ENCODE data around the gene RPP14. TPM values are rescaled to one million over a fixed set of nuclear protein-coding genes. Genes with fewer than 3 reads are reported as not detected.
"Not testable (repeated sequence)": the region's sequence is repeated elsewhere in the genome, so short reads cannot be mapped to it uniquely, and the experiment has no call there.

RPP14 gene
- polyA plus RNA-seq, 2 of the 4 experiments (the other 2 are of a cell fraction), result 13.2 to 21.5 TPM

DNA sequence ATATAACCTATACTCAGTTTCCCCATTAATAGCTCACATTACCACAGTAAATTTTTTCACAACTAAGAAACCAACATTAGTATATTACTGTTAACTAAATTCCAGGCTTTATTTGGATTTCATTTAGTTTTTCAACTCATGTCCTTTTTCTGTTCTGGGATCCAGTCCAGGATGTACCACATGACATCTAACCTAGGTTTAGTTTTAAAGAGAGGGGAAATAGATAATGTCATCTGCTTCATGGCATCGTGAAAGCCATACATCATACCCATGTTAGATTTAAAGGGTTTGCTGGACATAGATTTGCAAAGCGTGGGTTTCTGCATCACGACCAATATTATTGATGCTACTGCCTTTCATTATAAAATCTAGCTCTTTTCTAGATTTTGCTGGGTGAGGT lies 33.2 kb upstream of the RPP14 start:
- TF ChIP-seq RFX5 (IDR thresholded peaks at IDR 0.05) (no peak), RNF2 (IDR thresholded peaks at IDR 0.05; ENCODE audit: borderline replicate concordance, low read depth) (no peak), MYC (IDR thresholded peaks at IDR 0.05; ENCODE audit: borderline replicate concordance, low read length) (no peak)
- TF ChIP-seq, protein P1, sequence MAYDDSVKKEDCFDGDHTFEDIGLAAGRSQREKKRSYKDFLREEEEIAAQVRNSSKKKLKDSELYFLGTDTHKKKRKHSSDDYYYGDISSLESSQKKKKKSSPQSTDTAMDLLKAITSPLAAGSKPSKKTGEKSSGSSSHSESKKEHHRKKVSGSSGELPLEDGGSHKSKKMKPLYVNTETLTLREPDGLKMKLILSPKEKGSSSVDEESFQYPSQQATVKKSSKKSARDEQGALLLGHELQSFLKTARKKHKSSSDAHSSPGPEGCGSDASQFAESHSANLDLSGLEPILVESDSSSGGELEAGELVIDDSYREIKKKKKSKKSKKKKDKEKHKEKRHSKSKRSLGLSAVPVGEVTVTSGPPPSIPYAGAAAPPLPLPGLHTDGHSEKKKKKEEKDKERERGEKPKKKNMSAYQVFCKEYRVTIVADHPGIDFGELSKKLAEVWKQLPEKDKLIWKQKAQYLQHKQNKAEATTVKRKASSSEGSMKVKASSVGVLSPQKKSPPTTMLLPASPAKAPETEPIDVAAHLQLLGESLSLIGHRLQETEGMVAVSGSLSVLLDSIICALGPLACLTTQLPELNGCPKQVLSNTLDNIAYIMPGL (CRISPR knock-in tag; IDR thresholded peaks at IDR 0.05; ENCODE audit: borderline replicate concordance), result no peak
- TF ChIP-seq, protein P2, sequence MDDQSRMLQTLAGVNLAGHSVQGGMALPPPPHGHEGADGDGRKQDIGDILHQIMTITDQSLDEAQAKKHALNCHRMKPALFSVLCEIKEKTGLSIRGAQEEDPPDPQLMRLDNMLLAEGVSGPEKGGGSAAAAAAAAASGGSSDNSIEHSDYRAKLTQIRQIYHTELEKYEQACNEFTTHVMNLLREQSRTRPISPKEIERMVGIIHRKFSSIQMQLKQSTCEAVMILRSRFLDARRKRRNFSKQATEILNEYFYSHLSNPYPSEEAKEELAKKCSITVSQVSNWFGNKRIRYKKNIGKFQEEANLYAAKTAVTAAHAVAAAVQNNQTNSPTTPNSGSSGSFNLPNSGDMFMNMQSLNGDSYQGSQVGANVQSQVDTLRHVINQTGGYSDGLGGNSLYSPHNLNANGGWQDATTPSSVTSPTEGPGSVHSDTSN (IDR thresholded peaks at IDR 0.05), result no peak
- CTCF ChIA-PET, result interaction anchor here (0.6 to 3.8 kb wide), 4 partner anchors 9 to 55 kb away, joined by 3 to 19 read pairs (median 4); no protein-coding TSS in a partner anchor

DNA sequence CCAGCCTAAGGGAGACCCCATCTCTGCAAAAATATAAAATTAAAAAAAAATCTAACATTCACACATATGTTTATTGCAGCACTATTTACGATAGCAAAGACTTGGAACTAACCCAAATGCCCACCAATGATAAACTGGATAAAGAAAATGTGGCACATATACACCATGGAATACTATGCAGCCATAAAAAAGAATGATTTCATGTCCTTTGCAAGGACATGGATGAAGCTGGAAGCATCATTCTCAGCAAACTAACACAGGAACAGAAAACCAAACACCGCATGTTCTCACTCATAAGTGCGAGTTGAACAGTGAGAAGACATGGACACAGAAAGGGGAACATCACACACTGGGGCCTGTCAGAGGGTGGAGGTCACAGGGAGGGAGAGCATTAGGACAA lies 32.7 kb upstream of the RPP14 start:
- H3K4me3 ChIP-seq; H3K4me2 ChIP-seq; DNase-seq (ENCODE audit: low read depth in 1 of 2, low spot score in 1 of 2); ATAC-seq; H3K9me3 ChIP-seq; FAIRE-seq; POLR2A ChIA-PET; H3K27ac ChIP-seq: not testable (repeated sequence)
- CTCF ChIA-PET, result interaction anchor here (0.9 to 3.8 kb wide), 3 partner anchors 9 to 56 kb away, joined by 3 to 19 read pairs (median 4); no protein-coding TSS in a partner anchor
- H3K4me1 ChIP-seq, result peaks cover 10% of the 10 kb centered on the region
- 96% methylated on average over 3 of the region's 3 CpGs for WGBS (ENCODE audit: missing lambda C conversion rate)

More for the DNA sequence above, 33.2 kb upstream of the RPP14 start:
- Histone ChIP-seq H3K9me3 (no peaks in the 10 kb centered on the region), H3K4me3 (no peak overlapping the region), H3K27ac (no peak overlapping the region), H3K4me1 (peaks cover 10% of the 10 kb centered on the region), H3K4me2 (no peak overlapping the region)
- POLR2A ChIA-PET, result no interaction called here
- no peak for ATAC-seq
- 72% methylated on average over 3 of the region's 3 CpGs for WGBS (ENCODE audit: missing lambda C conversion rate)
- no peak for DNase-seq (ENCODE audit: low read depth in 1 of 2, low spot score in 1 of 2)
- no peak for FAIRE-seq

DNA sequence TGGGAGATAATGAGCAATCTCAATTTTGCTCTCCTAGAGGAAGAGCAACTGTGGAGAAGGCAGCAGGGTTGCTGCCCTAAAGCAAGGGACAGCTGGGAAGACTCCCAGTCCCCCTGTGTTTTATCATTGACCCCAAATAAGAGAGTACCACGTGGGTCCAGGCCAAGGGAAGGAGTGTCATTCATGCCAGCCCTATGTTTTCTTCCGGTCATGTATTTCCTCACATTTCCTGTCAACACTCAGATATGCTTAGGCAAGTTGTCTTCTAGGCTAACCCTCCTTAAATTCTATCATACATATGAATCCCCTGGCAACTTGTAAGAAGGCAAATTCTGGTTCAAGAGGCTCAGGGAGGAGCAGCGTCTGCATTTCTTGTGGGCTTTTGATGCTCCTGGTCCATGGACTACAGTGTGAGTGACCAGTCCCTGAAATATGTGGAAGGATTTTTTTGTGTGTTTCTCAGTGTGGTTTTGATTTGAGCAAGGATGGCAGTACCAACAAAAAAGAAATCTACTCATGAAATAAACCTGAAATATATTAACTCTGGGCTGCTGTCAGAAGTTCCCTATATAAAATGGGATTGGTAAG lies 31.9 kb upstream of the RPP14 start:
- TF ChIP-seq JUNB (IDR thresholded peaks at IDR 0.05) (no peak), FOSB (CRISPR knock-in tag; IDR thresholded peaks at IDR 0.05) (no peak), RAD21 (conservative IDR thresholded peaks at IDR 0.05 in 1 of 2, IDR thresholded peaks at IDR 0.05 in 1 of 2) (no peak), HOXA7 (CRISPR knock-in tag; IDR thresholded peaks at IDR 0.05) (no peak), SREBF2 (IDR thresholded peaks at IDR 0.05) (no peak), CHD4 (IDR thresholded peaks at IDR 0.05; ENCODE audit: borderline replicate concordance) (no peak), EHMT2 (IDR thresholded peaks at IDR 0.05; ENCODE audit: low read depth) (no peak), ZC3H11A (IDR thresholded peaks at IDR 0.05) (no peak), RARB (CRISPR knock-in tag; IDR thresholded peaks at IDR 0.05) (no peak), NR3C1 (IDR thresholded peaks at IDR 0.05) (no peak), ESRRA (IDR thresholded peaks at IDR 0.05; ENCODE audit: borderline replicate concordance, low read length) (no peak), RNF2 (IDR thresholded peaks at IDR 0.05; ENCODE audit: borderline replicate concordance, low read depth) (no peak), TFCP2L1 (CRISPR knock-in tag; IDR thresholded peaks at IDR 0.05) (no peak)
- TF ChIP-seq, protein P3, sequence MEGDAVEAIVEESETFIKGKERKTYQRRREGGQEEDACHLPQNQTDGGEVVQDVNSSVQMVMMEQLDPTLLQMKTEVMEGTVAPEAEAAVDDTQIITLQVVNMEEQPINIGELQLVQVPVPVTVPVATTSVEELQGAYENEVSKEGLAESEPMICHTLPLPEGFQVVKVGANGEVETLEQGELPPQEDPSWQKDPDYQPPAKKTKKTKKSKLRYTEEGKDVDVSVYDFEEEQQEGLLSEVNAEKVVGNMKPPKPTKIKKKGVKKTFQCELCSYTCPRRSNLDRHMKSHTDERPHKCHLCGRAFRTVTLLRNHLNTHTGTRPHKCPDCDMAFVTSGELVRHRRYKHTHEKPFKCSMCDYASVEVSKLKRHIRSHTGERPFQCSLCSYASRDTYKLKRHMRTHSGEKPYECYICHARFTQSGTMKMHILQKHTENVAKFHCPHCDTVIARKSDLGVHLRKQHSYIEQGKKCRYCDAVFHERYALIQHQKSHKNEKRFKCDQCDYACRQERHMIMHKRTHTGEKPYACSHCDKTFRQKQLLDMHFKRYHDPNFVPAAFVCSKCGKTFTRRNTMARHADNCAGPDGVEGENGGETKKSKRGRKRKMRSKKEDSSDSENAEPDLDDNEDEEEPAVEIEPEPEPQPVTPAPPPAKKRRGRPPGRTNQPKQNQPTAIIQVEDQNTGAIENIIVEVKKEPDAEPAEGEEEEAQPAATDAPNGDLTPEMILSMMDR (IDR thresholded peaks at IDR 0.05), result no peak
- TF ChIP-seq, protein P4, sequence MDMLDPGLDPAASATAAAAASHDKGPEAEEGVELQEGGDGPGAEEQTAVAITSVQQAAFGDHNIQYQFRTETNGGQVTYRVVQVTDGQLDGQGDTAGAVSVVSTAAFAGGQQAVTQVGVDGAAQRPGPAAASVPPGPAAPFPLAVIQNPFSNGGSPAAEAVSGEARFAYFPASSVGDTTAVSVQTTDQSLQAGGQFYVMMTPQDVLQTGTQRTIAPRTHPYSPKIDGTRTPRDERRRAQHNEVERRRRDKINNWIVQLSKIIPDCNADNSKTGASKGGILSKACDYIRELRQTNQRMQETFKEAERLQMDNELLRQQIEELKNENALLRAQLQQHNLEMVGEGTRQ (IDR thresholded peaks at IDR 0.05), result no peak
- TF ChIP-seq, protein P5, sequence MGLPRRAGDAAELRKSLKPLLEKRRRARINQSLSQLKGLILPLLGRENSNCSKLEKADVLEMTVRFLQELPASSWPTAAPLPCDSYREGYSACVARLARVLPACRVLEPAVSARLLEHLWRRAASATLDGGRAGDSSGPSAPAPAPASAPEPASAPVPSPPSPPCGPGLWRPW (IDR thresholded peaks at IDR 0.05), result no peak
- TF ChIP-seq, protein P6, sequence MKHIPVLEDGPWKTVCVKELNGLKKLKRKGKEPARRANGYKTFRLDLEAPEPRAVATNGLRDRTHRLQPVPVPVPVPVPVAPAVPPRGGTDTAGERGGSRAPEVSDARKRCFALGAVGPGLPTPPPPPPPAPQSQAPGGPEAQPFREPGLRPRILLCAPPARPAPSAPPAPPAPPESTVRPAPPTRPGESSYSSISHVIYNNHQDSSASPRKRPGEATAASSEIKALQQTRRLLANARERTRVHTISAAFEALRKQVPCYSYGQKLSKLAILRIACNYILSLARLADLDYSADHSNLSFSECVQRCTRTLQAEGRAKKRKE (CRISPR knock-in tag; IDR thresholded peaks at IDR 0.05; ENCODE audit: low read depth), result no peak
- no peak for DNase-seq (ENCODE audit: low read depth in 1 of 2, low spot score in 1 of 2)
- no peak overlapping the region for H3K4me2 ChIP-seq
- 65% methylated on average over 3 of the region's 3 CpGs for WGBS (ENCODE audit: missing lambda C conversion rate)
- peaks cover 10% of the 10 kb centered on the region for H3K4me1 ChIP-seq
- no peaks in the 10 kb centered on the region for H3K9me3 ChIP-seq
- POLR2A ChIA-PET, result no interaction called here
- no peak for ATAC-seq
- no peak for FAIRE-seq
- no peak overlapping the region for H3K27ac ChIP-seq
- CTCF ChIA-PET, result interaction anchor here (1.1 to 1.4 kb wide), 2 partner anchors 10 to 25 kb away, joined by 3 read pairs; no protein-coding TSS in a partner anchor
- no peak overlapping the region for H3K4me3 ChIP-seq
